Body of pancreas (tissue), 4 donors: ENCODE measurements around the gene MRAS. TPM values are rescaled to one million over a fixed set of nuclear protein-coding genes. Genes with fewer than 3 reads are reported as not detected.
A peak's percentile ranks its signal among the peaks of the same experiment; 100 is the strongest.

Experiments
- ATAC-seq: fragments of 150-250 bp; one replicate; pipeline ENCODE4 v1.9.1; 2016
- DNase-seq, 4 donors: peaks; one replicate each; pipeline ENCODE4 v3.0.0-alpha.2; 2019
- H3K27ac ChIP-seq, 4 donors: fragments of 200-600 bp; sonication (generic); 1 replicate in 3 of 4; 2 replicates in 1 of 4; pipeline versions ENCODE4 v1.5.1 to v1.6.1; 2016 to 2019; ENCODE audit warnings: mild to moderate bottlenecking in 1 of 4, mixed read lengths in 1 of 4, moderate library complexity in 1 of 4
- H3K27me3 ChIP-seq, 2 donors: fragments of 200-600 bp; sonication (generic); one replicate each; pipeline ENCODE4 v1.6.0; 2016; ENCODE audit warnings: mild to moderate bottlenecking in 1 of 2
- H3K36me3 ChIP-seq, 2 donors: fragments of 200-600 bp; sonication (generic); replicated peaks in 1 of 2; 2 replicates each; pipeline ENCODE4 v1.5.1; 2016; ENCODE audit warnings: low read depth in 2 of 2; ENCODE audit not compliant: insufficient read depth in 1 of 2
- H3K4me1 ChIP-seq: fragments of 200-600 bp; sonication (generic); one replicate; pipeline ENCODE4 v1.6.0; 2016
- H3K4me3 ChIP-seq, 2 donors: fragments of 200-600 bp; sonication (generic); 1 replicate in 1 of 2; 2 replicates in 1 of 2; pipeline ENCODE4 v1.5.1; 2016 to 2019
- H3K9me3 ChIP-seq, 3 donors: fragments of 200-600 bp; sonication (generic); 1 replicate in 2 of 3; 2 replicates in 1 of 3; pipeline ENCODE4 v1.5.1; 2016
- CTCF ChIP-seq, 7 experiments: fragments of 450-650 bp in 4 of 7; fragments of 200-600 bp in 3 of 7; sonication (generic) in 3 of 7; IDR thresholded peaks; one replicate each; pipeline ENCODE4 v1.5.1; 2016 to 2019; ENCODE audit warnings: antibody characterized with exemption in 7 of 7
- POLR2A ChIP-seq, 3 donors: fragments of 450-650 bp; IDR thresholded peaks; one replicate each; pipeline ENCODE4 v1.6.1; 2016; ENCODE audit warnings: antibody characterized with exemption in 3 of 3, mild to moderate bottlenecking in 2 of 3
- WGBS, 2 donors: methylation state at CpG; one replicate each; pipeline ENCODE4 v1.1.5; 2017; 5-methylcytosine and 5-hydroxymethylcytosine counted together
- intact Hi-C: fragments of 100-400 bp; cut with DNase I; formaldehyde crosslinking; loops from one replicate; pipeline ENCODE4 v1.15.1; 2023
- total RNA-seq, 2 donors: library from RNA; depleted of rRNA; stranded (reverse); fragments of >200 nt; gene quantifications; one replicate each; pipeline ENCODE4 v1.1.0, GENCODE V29; 2016

Gene MRAS
- total RNA-seq, 2 donors from 2014 or later = 9.9 to 20.1 TPM

- WGBS, 2 donors = 75 to 76% methylated on average over 7 of the region's 7 CpGs
- DNase-seq (no peak), ATAC-seq (no peak)
- no peaks in the 10 kb centered on the region for H3K27me3 ChIP-seq
- intact Hi-C loops = no loop called here
- H3K4me1 ChIP-seq = no peaks in the 10 kb centered on the region
- H3K9me3 ChIP-seq = no peaks in the 10 kb centered on the region
- no peak overlapping the region for H3K27ac ChIP-seq
- H3K4me3 ChIP-seq = no peak overlapping the region
- no peaks in the 10 kb centered on the region for H3K36me3 ChIP-seq
- TF ChIP-seq POLR2A (IDR thresholded peaks at IDR 0.05) (no peak), CTCF (IDR thresholded peaks at IDR 0.05) (no peak)
These were observed 11.0 kb downstream of the MRAS start for GRCh38 chr3:138359148-138359918.

- 81 to 86% methylated on average over 10 to 15 of the region's 15 CpGs for WGBS, 2 donors
These were observed 11.8 kb downstream of the MRAS start for GRCh38 chr3:138359919-138360868.

GRCh38 chr3:138360869-138361525 lies 12.6 kb downstream of the MRAS start:
- H3K4me1 ChIP-seq = no peaks in the 10 kb centered on the region
- no peaks in the 10 kb centered on the region for H3K36me3 ChIP-seq
- ATAC-seq (no peak), DNase-seq (no peak)
- no peaks in the 10 kb centered on the region for H3K27me3 ChIP-seq
- H3K4me3 ChIP-seq = no peak overlapping the region
- TF ChIP-seq POLR2A (IDR thresholded peaks at IDR 0.05) (no peak), CTCF (IDR thresholded peaks at IDR 0.05) (no peak)
- intact Hi-C loops = no loop called here
- no peak overlapping the region for H3K27ac ChIP-seq
- no peaks in the 10 kb centered on the region for H3K9me3 ChIP-seq
- 89 to 94% methylated on average over 6 to 9 of the region's 9 CpGs for WGBS, 2 donors

More at GRCh38 chr3:138359919-138360868, 11.8 kb downstream of the MRAS start:
- Histone ChIP-seq H3K4me3 (no peak overlapping the region), H3K36me3 (no peaks in the 10 kb centered on the region), H3K27me3 (no peaks in the 10 kb centered on the region), H3K9me3 (no peaks in the 10 kb centered on the region), H3K27ac (no peak overlapping the region), H3K4me1 (no peaks in the 10 kb centered on the region)
- ATAC-seq = no peak
- TF ChIP-seq CTCF (IDR thresholded peaks at IDR 0.05) = no peak
- no peak for TF ChIP-seq POLR2A (IDR thresholded peaks at IDR 0.05)
- DNase-seq = no peak
- intact Hi-C loops = no loop called here

- no peaks in the 10 kb centered on the region for H3K36me3 ChIP-seq
- TF ChIP-seq POLR2A (IDR thresholded peaks at IDR 0.05) = no peak
- TF ChIP-seq CTCF (IDR thresholded peaks at IDR 0.05) = no peak
- WGBS, 2 donors = 83 to 90% methylated on average over 7 of the region's 7 CpGs
- no peaks in the 10 kb centered on the region for H3K9me3 ChIP-seq
- ATAC-seq = peak; percentile 58
- no peak for DNase-seq
- H3K27ac ChIP-seq = no peak overlapping the region
- H3K27me3 ChIP-seq = no peaks in the 10 kb centered on the region
- no peak overlapping the region for H3K4me3 ChIP-seq
- intact Hi-C loops = no loop called here
- H3K4me1 ChIP-seq = no peaks in the 10 kb centered on the region
These were observed 13.2 kb downstream of the MRAS start for GRCh38 chr3:138361561-138361971.
